Stimulated activated naive CD4-positive, alpha-beta T cell (primary cell): ENCODE results near the gene RHOB.
"Not testable (repeated sequence)": the region's sequence is repeated elsewhere in the genome, so short reads cannot be mapped to it uniquely, and the experiment has no call there.

ENCODE experiments used
- DNase-seq, 6 experiments: peaks; one replicate each; lab custom pipeline; 2025; lab: John Stamatoyannopoulos, UW

Gene RHOB

DNA sequence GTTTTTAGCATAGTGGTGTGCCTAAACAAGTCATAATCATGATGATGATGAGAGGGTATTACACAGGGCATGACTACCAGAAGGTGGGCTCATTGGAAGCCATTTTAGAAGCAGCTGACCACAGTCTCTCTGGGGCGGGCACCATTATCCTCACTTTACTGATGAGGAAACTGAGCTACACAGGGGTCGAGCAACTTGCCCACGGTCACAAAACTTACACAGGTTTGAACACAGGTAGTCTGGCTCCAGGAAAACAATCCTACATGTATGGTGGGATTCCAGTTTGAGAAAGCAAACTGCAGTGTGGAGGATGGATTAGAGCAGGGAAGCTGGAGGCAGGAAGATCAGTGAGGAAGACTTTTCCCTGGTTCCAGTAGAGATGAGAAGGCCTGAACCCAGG lies 6.2 kb downstream of the RHOB start:
- DNase-seq = no peak

DNA sequence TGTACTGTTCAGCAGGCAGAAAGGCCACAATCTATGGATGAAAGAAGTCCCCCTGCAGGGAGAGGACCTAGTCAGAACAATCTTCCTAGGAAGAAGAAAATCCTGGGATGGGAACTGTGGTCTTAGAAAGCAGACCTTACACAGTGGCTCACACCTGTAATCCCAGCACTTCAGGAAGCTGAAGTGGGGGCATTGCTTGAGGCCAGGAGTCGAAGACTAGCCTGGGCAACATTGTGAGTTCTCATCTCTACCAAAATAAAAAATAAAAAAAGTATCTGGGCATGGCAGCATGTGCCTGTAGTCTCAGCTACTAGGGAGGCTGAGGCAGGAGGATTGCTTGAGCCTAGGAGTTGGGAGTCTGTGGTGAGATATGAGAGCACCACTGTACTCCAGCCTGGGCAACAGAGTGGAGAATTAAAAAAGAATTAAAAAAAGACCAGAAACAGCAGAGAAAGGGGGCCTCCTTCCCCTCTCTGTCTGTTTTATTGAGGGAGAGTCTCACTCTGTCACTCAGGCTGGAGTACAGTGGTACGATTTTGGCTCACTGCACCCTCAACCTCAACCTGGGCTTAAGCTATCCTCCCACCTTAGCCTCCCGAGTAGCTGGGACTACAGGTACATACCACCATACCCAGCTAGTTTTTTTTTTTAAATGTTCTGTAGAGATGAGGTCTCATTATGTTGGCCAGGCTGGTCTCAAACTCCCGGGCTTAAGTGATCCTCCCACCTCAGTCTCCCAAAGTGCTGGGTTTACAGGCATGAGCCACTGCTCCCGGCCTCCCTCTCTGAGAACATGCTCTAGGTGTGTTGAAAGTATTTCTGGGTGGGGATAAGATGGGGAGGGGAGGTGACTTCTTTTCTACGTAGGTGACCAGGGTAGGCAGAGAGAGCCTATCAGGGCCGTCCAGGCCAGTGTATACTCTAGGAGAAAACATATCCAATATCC lies 7.4 kb downstream of the RHOB start:
- DNase-seq = no peak

DNA sequence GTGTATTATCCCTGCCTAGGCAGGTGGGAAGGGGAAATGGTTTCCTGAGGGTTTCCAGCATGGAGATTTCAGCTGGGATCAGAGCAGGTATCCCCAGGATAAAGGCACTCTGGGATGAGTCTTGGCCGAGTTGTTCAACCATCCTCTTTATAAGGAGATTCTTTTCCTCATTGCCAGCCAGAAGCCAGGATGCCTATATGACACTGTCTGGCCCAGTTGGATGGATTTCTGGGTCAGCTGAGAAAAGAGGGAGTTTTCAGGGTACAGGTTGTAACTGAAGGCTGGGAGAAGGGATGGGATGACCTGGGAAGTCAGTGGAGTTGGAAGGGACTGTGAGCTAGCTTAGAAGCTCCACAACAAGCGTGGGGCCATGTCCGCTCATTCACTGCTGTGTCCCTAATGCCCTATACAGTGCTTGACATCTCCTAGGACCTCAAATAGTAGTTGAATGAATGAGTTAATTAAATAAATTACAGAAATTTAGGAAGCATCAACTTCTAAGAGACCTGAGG lies 8.3 kb downstream of the RHOB start:
- no peak for DNase-seq

DNA sequence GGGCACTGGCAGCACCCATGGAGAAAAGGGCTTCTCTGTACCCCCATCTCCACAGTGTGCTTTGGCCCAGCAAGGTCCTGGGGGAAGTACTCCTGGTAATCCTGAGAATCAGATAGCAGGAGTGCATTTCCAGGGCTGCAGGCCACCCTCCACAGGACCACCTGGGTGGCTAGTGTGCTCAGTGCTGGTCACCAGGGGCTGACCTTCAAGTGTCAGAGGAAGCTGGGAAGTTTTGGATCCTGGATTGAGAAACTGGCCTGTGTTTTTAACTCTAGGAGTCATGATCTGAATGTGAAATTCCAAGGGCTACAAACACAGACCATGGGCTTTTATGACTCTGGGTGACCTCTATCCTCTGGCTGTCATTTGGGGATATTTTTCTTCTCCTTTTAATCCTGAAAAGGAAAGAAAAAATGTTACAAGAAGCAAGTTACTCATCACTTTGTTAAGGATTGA lies 9.3 kb downstream of the RHOB start:
- DNase-seq = no peak

DNA sequence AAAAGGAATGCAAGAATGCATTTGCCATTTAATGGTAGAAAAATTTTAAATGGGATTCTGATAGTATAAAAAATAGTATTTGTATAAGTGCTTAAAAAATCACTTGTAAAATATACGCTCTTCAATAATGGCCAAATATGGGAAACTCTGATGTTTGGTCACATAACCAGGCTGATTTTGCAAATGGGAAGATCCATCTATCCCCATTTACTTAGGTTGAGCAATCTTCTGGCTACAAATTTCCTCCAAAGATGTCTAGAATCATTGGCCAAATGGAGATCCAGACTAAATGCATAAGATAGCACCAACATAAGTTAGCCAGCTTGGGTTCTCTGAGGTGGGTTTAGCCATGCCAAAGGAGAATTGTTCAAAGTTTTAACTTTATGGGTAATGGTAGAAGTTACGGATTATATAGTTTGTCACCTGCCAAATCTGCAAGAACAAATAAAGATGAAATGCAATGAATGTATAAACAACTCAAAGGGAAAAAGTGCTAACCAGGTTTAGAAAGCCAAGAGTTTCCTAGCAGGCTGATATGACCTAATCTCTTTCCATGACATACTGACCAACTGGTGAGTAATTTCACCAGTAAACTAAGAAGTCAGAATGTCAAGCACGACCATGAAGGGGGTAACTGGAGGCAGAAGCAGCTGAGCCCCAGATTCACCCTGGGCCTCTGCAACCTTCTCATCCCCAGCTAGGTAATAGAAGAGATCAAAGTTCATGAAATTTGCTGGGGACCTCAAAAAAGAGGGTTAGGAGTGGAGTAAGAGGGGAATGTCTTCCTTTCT lies 10.0 kb downstream of the RHOB start:
- no peak for DNase-seq

DNA sequence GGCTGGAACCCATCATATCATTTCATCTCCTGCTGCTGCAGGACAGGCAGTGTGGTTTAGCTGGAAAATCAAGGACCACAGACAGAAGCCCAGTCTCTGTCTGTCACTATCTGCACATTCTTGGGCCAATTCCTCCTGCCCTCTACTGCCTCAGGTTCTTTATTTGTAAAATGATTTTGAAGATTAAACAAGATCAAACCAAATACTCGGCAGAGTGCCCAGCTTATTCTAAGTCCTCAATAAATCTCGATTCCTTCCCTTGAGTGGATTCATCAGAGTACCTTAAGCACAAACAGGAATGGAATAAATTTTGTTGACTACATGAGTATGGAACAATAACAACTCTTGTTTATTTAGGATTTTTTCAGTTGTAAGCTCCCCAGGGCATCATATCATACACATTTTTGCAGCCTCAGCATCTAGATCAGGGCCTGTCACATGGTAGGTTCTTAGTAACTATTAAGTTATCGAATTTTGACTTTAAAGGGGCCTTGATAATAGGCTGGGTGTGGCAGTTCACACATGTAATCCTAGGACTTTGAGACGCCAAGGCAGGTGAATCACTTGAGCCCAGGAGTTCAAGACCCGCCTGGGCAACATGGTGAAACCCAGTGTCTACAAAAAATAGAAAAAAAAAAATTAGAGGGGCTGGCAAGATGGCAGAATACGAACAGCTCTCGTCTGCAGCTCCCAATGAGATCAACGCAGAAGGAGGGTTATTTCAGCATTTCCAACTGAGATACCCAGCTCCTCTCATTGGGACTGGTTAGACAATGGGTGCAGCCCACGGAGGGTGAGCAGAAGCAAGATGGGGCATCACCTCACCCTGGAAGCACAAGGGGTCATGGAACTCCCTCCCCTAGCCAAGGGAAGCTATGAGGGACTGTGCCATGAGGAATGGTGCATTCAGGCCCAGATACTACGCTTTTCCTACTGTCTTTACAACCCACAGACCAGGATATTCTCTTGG lies 11.1 kb downstream of the RHOB start:
- DNase-seq = no peak

DNA sequence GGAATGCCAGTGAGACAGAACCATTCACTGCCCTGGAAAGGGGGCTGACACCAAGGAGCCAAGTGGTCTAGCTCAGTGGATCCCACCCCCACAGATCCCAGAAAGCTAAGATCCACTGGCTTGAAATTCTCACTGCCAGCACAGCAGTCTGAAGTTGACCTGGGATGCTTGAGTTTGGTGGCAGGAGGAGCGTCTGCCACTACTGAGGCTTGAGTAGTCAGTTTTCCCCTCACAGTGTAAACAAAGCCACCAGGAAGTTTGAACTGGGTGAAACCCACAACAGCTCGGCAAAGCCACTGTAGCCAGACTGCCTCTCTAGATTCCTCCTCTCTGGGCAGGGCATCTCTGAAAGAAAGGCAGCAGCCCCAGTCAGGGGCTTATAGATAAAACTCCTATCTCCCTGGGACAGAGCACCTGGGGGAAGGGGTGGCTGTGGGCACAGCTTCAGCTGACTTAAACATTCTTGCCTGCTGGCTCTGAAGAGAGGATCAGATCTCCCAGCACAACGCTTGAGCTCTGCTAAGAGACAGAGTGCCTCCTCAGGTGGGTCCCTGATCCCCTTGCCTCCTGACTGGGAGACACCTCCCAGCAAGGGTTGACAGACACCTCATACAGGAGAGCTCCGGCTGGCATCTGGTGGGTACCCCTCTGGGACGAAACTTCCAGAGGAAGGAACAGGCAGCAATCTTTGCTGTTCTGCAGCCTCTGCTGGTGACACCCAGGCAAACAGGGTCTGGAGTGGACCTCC lies 12.0 kb downstream of the RHOB start:
- DNase-seq = not testable (repeated sequence)

DNA sequence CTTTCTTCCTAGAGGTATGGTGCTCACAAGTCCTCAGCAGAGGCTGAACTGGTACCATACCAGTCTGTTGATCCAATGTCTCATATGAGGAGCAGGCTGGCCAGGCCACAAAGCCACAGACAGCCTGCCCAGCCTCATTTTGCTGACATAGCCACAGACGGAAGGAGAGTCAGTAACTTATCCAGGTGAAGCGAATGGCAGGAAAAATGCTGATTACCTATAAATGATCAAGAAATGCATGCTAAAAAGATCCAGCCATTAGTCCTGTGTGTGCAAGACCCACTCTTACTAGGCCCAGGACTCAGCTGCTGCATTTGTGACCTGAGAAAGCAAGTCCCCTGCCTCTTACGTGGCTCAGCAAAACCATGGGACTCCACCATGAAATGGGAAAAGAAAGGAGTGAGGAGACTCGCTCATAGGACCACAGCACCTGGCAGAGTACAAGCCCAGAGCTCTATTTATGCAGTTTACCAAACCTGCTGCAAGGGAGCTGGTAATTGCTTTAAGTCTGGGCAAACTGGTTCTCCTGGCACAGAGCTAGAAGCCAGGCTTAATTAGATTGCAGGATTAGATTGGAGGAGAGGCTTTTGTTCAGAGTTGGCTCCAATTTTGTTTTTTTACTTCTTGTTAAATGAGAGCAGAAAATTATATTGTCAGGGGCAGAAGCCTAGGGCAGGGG lies 19.0 kb downstream of the RHOB start:
- DNase-seq = no peak

DNA sequence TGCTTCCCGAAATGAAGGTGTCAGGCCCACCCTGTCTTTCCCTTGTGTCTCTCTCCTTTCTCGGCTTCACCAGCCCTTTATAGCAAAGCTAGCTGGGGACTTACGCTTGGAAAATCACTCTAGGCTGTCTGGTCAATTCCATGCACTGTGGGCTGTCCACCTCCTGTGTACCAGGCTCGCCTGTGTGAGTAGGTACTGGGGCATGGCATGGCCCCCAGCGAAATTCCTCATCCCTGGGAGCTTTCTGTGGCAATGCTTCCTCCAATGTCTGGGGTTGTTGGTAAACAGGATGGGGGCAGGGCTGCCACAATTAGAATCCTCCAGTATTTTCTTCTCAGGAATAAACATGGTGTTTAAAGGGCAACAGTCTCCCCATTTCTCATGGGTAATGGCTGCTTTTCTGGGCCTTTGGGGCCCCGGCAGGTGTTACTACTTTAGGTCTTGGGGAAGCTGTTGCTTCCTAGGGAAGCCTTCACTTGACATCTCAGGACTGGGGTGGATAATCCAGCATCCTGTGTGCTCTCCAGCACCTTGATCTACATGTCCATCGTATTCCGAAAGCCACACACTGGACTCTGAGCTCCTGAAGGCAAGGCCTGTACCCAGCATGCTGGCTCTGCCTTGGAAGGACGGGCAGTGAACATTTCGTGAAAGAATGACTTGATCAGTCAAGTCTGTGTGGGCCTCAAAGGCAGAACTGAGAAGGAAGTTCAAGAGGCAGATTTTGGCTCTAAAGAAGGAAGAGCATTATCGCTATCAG lies 21.1 kb downstream of the RHOB start:
- DNase-seq = no peak

DNA sequence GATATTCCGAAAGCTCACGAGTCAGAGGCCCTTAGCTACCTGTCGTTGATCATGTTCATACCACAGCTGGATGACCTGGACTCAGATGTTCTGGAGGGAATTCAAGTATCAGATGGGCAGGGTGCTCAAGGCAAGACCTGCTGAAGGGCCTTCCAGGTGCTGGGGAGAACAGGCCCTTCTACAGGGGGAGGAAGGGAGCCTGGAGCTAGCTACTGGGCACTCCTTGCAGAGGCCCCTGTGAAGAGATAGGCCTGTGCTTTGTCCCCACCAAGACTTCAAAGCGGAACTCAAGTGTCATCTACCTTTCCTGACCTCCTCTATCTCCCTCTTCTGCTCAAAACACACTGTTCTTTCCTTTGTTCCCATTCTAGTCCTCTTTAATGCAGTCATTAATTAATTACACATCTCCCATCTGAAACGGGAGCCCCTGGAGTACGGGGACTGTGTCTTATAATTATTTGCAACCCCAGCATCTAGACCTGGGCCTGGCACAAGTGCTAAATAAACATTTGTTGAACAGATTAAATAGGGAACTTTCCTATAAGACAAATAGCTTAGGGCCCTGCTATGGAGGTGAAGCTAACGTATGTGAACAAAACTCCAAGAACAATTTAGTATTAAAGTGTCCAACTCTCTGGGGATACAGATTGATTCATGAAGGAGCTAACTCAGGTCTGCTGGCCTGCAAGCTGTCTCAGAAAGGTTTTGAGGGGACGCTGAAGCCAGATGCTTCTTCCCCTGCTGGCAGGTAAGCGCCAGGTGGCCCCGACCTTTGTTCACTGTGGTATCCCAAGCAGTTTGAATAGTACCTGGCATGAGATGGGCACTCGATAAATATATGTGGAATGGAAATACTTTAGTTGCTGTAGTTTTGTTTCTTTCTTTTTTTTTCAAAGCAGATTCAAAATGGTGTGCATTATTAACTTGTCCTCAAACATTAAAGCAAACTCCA lies 22.0 kb downstream of the RHOB start:
- no peak for DNase-seq

DNA sequence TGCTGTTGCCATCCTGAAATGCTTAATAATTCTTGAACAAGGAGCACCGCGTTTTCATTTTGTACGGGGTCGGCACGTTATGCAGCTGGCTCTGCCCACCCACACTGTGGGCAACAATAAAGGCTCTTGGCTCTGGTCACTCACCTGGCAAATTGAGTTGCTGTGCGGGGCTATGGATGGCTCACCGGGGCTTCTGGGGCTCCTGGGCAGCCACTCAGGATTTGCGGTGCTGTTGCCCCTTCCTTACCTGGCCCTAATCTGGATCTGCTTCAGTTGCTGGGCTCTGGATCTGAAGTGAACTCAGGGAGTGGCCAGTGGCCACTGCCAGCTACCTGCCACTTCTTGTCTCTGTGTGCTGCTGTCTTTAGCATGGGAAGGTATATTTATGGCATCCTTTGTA lies 22.7 kb downstream of the RHOB start:
- DNase-seq = no peak

DNA sequence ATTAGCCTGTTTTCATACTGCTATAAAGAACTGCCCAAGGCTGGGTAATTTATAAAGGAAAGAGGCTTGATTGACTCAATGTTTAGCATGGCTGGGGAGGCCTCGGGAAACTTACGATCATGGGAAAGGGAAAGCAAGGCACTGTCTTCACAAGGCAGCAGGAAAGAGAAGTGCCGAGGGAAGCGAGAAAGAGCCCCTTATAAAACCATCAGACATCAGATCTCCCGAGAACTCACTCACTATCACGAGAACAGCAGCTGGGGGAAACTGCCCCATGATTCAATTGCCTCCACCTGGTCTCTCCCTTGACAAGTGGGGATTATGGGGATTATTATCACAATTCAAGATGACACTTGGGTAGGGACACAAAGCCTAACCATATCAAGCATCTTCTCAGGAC lies 23.3 kb downstream of the RHOB start:
- DNase-seq = no peak

DNA sequence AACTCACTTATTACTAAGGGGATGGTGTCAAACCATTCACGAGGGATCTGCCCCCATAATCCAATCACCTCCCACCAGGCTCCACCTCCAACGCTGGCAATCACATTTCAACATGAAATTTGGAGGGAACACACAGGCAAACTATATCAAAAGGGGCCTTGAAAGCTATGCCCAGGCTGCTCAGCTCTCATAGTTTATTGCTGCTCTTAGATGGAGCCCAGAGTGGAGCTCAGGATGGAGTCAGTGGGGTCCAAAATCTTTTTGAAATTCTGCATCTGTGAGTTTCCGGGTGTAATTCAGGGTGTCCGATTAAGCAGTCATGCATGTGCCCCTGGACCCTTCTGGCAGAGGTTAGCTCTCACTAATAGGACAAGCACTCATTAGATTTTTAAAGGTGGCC lies 24.3 kb downstream of the RHOB start:
- DNase-seq = no peak

DNA sequence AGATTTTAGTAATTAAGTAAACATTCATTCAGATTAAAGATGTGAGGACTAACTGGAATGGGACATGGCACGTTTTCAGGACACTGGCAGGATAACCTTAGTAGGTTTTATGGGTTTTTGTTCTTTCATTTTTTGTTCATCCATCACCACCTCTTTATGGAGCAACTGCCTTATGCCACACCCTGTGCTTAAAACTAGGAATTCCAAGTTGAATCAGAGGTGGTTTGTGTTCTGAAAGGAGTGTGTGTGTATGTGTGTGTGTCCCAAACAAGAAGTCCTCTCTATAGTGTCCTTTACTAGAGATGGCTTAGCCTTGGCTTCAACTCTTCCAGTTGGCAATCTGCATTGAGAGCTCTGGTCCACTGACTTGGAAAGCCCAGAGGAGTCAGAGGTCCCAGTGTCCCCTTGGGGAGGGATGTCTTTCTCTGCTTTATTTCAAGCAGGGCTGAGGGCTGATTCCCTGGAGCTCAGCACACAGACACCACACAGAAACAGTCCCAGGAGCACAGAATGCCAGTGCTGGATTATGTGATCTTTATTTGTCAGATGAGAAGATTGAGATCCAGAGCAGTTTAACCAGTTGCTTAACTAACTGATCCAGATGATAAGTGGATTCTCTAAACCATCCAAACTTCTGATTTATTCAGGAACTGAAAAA lies 25.2 kb downstream of the RHOB start:
- no peak for DNase-seq

DNA sequence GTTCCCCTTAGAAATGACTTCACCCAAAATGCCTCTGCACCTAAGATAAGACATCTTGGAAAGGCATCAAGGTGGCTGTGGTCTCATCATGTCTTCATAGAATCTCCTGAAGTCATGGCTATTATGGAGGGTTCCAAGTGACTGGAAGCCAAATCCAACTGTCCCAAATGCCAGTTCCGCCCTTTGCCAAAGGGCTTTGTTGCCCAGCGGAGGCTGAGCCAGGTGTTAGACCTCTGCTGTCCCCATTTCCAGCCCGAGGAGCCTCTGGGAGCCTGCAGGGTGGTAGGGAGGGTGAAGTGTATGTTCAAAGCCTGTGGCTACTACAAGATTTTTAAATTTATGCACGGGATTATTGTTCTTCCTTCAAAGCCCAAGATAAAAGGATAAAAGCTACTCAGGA lies 25.7 kb downstream of the RHOB start:
- DNase-seq = no peak

DNA sequence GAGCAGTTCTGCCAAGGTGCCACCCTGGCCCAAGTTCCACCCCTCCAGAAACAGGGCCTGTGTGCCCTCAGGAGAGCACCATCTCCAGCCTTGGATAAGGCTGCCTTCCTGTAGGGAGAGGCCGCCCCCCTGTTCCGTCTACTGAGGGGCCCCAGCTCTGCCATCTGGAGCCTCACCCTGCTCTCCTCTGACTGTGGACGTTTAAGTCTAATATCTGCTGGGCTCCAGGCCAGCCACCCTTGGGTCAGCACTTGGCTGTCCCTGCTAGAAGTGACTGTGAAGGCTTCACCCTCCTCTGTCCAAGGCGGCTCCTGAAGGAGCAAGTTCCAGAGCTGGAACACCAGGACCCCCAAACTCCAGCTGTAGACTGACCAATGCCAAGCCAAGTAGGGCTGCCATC lies 26.3 kb downstream of the RHOB start:
- DNase-seq = no peak

DNA sequence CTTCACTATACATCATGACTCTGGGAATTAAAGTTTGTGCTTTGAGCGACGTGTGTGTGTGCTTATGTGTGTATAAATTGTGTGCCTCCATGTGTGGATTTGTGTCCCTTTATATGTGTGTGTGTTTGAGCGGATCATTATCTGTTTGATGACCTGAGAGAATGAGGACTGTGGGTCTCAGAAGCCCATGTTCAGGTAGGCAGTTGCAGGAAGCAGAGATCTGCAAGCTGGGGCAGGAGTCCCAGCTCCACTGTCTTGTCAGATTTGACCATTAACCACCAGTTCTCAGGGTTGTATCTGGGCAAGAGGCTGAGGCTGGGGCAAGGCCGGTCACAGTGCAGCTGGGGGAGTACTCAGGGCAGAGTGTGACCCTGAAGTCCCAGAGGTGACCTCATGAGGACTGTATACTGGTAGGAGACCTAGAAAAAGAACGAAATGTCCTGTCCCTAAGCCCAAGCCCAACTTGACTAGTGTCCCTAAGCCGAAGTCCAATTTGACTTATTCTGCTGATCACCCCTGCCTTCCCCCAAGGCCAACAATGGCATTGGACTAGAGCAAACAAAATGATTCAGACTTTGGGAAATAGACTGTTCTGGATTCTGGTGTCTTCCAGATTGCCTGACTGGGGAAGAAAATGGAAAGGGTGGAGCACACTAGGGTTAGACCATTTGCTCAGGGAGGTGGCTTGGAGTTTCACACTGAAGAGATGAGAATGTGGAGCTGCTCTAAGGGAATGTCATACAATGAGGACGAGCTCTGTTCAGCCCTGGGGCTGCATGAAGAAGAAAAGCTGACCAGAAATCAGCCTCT lies 28.1 kb downstream of the RHOB start:
- DNase-seq = no peak
